ENCODE results near the gene CHMP1B. TPM values are rescaled to one million over a fixed set of nuclear protein-coding genes. Genes with fewer than 3 reads are reported as not detected.
A peak's percentile ranks its signal among the peaks of the same experiment; 100 is the strongest.
"Not testable (repeated sequence)": the region's sequence is repeated elsewhere in the genome, so short reads cannot be mapped to it uniquely, and the experiment has no call there.

Gene CHMP1B
- total RNA-seq, 1 donor from 2014 or later, result 89.3 TPM

DNA sequence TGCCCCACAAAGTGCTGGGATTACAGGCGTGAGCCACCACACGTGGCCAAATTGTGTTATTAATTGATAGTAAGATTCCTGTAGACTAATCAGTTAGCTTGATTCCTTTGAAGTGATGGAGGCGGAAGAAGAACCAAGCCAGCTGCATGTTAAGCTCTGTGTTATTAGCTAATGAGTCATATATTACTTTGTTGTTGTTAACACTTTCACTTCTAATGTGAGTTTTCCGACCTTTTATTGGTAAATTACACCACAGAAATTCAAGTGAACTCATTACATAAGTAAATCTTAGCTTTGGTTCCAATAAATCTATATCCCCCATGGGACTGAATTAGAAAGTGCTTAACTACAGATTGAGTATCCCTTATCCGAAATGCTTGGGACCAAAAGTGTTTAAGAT lies 20.3 kb downstream of the CHMP1B start:
- no peak for DNase-seq

DNA sequence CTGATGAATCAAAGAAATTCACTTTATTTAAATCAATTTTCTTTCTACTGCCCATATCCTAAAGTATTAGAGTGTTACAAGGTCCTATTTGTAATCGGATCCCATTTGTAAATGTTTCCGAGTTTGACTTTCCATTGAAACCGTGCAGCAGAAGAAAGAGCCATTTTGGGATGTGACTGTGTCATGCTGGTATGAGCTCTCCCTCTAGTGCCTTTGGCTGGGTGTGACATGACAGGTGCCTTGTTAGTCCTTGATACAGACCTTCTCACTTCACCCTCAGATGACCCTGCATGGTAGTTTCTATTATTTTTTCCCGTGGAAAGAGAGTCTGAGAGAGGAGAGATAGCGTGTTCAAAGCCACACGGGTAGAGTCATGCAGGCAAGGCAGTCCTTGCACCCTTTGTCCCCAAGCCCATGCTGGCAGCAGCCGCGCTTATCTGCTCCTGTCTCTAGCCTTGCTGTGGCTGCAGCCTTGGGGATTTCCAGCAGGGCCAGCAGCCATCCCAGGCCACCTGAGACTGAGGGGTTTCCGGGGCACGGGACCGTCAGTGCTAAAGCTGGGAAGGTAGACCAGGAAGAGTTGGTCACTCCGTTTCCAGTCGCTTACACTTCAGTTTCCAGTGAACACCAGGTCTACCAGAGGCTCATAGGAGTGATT lies 21.4 kb downstream of the CHMP1B start:
- DNase-seq, result peak; percentile 62

DNA sequence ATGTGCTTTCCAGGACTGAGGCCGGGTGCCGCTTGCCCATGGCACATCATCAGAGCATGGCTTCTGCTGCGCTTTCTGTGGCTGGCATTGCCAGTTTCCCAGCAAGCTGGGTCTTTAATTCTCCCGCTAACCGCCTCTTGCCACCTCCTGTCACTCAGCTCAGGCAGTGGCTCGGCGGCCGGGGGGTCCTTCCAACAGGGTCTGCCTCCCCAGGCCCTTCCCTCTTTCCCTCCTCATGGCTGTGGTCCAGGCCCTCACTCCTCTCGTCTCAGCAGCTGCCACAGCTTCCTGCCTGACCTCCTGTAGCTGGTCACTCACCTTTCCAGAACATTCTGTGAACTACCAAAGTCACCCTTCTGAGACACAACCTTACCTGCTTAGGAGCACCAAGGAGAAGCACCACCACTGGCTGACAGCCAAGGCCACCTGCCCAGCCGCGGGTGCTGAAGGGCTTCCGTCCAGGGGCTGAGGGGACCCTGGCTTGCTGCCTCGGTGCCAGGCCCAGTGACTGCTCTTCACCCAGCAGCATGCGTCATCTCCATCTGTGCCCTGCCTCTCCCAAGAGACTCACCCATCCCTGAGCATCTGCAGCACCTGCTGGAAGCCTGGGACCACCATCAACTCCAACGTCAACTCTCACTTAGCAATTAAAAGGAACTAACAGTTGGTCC lies 22.6 kb downstream of the CHMP1B start:
- DNase-seq, result no peak

DNA sequence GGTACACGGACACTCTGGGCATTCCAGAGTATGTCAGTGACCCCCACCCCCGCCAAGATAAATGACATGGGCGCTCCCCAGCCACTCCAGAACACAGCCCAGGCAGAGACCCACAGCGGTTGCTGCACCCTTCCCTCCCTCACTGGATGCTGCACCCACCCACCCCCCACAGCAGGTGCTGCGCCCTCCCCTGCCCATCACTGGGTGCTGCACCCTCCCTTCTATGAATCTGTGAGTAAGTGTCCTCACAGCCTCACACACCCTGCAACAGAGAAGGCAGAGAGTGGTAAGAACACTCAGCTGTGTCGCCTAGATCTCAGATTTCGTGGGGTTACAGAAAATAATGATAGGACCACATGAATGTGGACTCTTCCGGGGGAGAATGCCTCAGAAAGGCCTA lies 23.5 kb downstream of the CHMP1B start:
- no peak for DNase-seq

DNA sequence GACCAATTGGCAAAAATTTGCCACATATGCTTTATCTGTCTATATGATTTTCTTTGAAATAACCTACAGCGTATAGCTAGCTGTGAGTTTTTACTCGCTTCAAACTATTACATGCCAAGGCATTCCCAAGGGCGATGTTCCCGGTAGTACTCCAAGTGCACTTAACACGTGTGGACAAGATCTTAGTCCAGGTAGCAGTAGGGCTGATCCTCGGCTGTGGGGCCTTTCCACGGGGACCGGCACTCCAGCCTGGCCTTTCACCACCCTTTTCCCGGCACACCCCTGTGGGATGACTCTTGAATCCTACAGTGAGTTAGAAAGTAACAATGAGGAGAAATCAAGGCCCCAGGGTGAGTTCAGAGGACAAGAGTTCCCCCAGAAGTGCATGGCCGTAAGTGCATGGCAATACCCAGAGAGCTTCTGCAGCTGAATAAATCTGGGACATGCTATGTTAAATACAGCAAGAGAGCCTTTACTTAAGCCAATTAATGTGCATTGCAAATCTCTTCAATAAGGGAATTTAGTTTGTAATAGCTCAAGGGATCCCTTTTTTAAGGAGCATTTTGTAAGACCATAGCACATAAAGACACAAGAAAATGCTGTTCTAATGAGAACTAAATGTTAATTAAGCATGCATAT lies 26.4 kb downstream of the CHMP1B start:
- no peak for DNase-seq

DNA sequence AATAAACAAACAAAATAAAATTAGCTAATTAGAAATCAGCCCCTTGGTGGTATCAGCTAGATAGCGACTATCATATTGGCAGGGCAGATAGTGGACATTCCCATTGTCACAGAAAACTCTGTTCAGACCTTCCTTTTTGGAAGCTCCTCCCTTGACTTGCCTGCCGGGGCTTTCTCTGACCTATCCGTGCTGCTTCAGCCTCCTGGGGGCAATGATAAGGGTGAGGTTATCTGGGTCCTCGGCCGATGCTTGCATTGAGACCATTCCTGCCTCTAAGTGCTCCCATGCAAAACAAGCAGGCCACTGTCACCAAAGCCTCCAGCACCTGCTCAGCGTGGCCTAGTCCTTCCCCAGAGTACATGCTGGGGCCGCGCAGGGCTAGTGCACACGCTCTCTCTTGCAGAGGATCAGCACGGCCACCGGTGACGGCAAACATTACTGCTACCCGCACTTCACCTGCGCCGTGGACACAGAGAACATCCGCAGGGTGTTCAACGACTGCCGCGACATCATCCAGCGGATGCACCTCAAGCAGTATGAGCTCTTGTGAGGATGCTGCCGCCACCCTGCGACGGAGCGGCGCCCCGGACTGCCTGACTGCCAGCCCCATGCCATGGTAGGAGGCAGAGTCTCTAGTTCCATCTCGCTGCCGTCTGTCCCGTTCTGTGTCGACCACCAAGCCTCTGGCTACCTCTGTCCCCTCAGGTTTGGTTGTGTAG lies 29.5 kb downstream of the CHMP1B start:
- no peak for DNase-seq

DNA sequence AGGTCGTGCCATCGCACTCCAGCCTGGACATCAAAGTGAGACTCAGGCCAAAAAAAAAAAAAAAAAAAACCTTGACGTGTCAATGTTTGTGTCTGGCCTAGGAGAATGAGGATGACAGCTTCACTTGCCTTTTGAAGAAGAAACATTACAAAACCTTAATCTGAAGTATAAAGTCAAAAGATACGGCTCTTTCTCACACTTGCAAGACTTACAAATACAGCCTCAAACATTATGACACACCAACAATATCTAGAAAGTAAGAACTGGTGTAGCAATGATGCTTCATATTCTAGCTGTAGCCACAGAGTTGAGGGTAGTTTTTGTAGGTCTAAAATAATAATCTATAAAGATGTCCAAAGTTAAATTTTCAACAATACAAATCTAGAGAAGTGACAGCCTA lies 31.4 kb downstream of the CHMP1B start:
- DNase-seq, result no peak

DNA sequence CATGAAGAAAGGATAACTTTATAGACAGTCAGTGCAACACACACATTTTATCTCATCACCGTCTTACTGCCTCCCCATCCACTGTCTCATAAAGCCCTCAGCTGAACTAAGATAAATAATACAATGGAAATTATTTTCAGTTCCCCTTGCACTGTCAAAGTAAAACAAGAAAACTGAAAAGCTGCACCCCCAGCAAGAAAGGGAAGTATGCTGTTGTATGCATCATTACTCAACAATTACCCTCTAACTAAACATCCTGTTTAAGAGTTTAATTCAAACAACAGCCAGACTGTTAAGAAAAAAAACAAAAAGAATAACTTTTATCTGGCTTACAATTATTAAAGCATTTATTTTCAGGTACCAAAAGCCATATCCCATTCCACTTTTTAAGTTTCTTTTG lies 31.9 kb downstream of the CHMP1B start:
- DNase-seq, result peak; percentile 18

DNA sequence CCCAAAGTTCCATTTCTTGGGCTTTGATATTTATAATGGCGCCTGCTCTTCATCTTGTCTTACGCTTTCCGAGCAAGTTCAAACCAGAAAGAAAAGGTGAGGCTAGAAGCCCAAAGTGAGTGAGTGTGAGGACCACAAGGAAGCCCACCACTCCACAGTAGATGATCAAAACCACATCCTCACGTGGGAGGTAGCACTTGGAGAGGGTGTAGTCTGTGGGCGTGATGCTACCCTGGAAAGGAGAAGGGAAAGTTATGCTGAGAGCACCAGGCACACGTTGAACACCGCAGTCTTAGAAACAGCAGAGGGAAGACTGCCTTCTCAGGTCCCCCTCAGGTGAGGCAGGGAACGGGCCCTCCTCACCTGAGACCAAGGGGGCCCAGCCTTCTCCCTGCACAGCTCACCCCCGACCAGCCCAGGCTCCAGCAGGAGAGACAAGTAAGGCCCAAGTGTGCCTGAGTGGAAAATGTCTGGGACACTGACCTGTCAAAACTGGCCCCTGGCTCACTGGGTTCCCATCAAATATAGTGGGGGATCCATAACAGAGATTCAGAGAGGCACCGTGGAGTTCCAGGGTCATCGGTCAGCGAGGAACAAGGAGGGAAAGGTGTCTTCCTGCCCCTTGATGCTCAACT lies 33.3 kb downstream of the CHMP1B start:
- DNase-seq, result no peak

DNA sequence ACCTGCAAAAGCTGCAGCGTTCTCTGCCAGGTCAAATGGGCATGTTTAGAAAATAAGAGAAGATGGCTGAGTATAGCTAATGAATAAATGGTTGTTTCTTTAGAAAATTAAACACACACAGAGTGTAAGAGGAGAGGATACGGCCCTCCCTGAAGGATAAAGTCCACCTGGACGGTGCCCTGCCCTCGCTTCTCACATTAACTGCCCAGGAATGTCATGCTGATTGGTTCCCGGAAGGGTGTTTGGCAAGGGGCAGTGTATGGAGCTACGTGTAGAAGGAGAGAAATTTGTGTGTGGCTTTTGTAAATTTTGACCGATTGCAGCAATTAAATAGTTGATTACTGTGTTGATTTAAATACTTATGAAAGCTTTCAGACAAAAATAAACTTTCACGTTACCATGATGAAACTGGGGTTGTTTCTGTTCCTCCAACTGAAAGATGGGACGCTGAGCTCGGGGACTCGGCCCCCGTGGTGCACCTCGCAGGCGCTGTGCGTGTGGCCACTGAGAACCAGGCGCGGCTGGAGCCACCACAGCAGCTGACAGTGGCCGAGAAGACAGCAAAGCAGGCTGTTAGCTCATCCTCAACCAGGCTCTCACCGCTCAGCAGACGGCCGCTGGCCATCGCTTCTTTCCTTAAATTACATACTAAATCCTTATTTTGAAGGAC lies 34.2 kb downstream of the CHMP1B start:
- no peak for DNase-seq

DNA sequence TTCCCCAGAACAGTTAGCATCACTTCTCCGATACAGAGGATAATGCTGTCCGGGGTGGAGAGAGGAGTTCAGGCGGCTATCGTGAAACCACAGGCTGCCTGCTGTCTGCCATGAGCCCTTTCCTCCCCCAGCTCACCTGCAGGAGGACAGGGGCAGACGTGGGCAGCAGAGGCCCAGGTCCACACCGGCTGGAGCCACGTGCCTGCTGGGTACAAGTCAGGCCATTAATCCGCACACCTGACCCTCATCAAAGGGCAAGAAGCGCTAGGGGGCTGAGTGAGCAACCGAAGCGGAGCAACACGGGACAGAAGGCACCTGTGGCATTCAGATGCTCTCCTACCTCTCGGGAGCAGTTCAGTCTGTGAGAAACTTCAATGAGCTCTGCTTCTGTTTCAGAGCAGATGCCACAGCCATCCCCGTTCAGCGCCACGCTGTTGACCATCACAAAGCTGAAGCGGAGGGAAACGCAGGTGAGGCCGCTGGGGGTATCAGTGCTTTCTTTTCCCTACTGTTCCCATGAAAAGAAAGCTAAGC lies 35.4 kb downstream of the CHMP1B start:
- DNase-seq, result no peak

DNA sequence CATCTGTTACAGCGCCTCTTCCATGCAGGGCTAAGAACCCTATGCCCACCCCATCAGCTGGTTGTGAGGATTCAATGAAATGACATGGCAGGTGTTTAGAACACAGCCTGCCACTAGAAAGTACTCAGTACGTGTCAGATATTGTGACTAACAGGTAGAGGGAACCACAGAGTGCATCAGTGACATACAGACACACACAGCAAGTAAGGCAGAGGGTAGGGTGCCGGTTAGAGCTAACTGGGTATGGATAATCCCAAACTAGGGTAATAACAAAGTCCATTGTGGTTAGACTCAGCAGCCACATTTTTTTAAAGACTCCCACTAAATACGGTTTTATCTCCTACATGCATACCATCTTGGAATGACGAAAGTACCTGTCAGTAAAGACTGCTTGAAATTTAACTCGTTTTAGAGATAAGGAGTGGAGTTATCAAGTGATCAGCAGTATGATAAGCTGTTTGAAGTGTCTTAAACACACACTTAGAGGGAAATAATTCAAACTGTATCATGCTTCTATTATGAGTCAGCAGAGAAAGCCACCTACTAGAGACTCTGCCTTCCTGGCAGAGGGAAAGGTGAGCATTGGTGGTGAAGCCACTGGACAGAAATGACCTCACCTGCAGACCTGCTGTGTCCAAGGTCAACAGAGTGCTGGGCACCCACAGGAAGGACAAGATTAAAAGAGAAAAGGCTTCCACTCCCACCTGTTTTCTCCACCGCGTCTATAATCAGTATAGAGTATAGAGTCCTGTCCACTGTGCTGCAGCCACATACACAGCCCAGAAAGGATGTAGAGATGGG lies 36.3 kb downstream of the CHMP1B start:
- no peak for DNase-seq

DNA sequence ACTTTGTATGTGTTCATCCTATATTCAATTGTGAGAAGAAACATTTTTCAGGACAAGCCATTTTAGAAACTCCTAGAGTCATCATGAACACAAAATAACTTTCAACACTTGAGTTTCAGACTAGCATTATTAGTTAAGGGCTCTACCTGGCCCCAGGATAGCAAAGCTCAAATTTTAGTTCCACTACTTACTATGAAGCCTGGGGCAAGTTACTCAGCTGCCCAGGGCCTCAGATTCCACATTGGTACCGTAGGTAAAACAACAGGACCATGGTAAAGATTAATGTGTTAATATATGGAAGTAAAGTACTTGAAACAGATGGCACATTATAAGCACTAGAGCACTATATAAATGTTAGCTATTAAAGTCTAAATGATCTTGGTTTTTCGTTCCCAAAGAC lies 37.5 kb downstream of the CHMP1B start:
- no peak for DNase-seq

DNA sequence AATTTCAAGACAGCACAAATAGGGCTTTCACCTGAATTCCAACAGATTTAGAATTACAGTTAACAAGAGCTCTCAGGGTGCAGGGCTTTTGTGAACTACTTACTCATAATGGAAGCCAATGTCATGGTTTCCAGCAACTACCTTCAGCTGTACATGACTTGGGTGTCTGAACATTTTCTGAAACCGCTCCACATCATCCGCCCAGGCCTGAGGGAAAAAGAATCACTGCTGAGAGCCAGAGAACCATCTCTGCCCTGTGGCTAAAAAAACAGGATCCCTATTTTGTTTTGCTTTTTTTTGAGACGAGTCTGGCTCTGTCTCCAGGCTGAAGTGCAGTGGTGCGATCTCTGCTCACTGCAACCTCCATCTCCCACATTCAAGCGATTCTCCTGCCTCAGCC lies 38.1 kb downstream of the CHMP1B start:
- no peak for DNase-seq

DNA sequence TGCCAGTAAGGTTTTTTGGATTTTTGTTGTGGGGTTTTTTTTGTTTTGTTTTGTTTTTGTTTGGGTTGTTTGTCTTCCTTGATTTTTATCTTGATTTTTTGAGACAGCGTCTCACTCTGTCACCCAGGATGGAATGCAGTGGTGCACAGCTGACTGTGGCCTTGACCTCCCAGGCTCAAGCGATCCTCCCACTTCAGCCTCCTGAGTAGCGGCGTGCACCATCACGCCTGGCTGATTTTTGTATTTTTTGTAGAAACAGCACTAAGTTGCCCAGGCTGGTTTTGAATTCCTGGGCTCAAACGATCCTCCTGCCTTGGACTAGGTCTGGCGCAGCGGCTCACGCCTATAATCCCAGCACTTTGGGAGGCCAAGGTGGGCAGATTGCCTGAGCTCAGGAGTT lies 40.5 kb downstream of the CHMP1B start:
- no peak for DNase-seq

DNA sequence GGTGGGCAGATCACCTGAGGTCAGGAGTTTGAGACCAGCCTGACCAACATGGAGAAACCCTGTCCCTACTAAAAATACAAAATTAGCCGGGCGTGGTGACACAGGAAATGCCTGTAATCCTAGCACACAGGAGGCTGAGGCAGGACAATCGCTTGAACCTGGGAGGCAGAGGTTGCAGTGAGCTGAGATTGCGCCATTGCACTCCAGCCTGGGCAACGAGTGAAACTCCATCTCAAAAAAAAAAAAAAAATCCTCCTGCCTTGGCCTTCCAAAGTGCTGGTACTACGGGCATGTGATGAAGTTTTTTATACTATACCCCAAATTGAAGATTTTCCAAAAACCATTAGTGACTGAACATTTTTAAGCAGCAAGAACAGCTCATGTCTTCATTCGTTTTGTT lies 41.2 kb downstream of the CHMP1B start:
- DNase-seq, result not testable (repeated sequence)

DNA sequence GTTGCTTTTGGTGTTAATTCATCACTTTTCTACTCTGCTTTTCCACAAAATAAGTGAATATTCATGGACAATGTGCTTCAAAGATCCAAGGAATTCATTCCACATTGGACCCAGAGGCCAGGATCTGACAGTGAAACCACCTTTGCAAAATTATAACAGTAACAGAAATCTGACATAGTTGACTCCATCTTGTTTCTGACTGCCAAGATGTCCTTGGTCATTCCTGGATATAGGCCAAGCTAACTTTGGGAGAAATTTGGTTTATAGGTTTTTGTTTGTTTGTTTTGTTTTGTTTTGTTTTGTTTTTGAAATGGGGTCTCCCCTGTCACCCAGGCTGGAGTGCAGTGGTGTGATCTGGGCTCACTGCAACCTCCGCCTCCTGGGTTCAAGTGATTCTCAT lies 46.6 kb downstream of the CHMP1B start:
- DNase-seq, result no peak

DNA sequence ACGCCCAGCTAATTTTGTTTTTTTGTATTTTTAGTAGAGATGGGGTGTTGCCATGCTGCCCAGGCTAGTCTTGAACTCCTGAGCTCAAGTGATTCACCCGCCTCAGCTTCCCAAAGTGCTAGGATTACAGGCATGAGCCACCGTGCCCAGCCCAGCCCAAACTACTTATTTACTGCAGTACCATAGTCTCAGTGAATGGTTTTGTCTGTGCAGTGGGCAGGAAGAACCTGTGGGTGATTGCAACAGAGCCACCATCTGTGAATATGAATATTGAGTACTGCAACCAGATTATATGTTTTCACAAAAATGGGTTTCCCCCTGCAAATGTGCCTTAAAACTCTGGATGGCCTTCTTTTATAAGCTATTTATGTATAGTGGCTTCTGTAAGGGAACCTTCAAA lies 47.9 kb downstream of the CHMP1B start:
- no peak for DNase-seq

DNA sequence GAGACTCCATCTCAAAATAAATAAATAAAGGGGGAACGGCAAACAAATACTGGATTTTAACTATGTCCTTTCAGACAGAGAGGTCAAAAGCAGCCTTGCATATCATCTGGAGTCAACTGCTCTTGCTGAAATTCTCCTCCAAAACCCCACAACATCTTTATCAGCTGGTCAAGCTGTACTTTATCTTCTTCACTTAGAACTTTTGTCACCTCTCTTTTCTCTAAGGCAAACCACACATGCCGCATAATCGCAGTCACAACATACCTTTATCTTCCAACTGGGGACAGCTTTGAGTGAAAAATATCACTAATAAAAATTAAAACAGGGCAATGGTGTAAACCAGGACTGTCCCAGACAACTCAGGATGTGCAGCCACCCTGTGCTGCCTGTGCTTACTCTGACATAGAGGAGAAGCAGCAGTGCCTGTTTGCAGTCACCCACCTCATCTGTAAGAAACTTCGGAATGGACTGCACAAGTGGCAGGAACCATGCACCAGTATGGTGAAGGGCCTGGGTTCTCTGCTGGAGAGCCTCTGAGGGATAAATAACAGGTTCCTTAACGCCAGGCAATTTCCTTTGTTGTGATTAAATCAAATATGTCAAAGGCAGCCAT lies 50.7 kb downstream of the CHMP1B start:
- DNase-seq, result no peak

DNA sequence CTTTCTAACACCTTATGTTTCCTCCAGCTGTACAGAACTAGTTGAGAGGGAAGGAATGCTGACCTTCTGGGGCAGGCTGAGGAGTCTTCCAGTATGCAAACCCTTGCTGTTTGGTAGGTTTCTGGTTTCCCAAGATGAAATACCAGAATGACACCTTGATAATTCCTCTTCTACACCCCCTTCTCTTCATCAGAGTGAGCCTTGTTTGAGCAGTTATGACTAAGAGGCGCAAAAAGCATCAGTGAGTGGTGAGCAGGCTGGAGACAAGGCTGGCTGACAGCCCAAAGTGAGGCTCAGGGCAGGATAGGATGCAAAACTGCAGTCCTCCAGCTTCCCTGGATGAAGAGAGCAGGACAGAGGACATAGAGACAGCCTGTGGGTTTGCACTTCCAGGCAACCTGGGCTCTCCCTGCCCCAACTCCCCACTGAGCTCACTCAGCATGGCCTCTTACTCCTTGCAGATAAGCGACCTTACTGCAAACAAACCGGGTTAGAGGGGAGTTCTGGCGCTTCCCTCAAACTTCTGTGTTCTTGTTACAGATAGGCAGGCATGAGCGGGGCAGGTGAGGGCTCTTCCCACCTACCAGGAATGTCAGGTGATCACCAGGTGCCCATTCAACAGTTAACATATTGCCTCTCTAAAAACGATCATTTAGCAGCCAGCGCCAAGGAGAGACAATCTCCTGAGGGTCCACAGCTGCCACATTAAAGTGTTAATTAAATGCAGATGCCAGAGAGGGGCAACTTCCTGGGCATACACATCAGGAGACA lies 51.5 kb downstream of the CHMP1B start:
- DNase-seq, result no peak

Measured in dermis blood vessel endothelial cell (primary cell).